GM13976 (cell line): ENCODE results near the gene RAB44.

Source experiments
- DNase-seq: peaks from one replicate; pipeline ENCODE4 v3.0.0; 2012; ENCODE audit warnings: low spot score
- in situ Hi-C: fragments of 300-500 bp; cut with MboI; formaldehyde crosslinking; loops from one replicate; pipeline ENCODE4 v1.12.0; 2022; ENCODE audit warnings: low sequenced_read_pairs, mixed read lengths, inconsistent platforms; ENCODE audit not compliant: unreplicated experiment
- TF ChIP-seq, protein P1 (sequence below): IDR thresholded peaks from 2 replicates; pipeline ENCODE4 v1.5.1; 2012; ENCODE audit warnings: borderline replicate concordance, mild to moderate bottlenecking; ENCODE audit not compliant: insufficient read depth; ENCODE audit errors: extremely low read depth, missing control alignments, control extremely low read depth

RAB44 gene

DNA sequence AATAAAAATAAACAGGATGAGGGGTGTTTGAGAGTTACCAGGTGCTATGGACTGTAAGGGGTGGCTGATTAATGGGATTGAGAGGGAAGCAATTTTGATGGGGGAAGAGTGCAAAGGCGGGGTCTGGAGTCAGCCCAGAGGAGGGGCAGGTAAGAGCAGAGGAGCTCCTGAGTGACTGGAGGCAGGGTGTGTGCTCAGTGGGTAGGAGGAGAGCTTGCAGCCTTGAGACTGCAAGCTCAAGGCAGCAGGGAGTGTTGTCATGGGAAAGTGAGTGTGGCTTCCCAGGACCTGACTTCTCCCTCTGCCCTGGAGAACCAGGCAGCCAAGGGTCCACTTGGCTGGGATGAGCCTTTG lies 54.2 kb downstream of the RAB44 start:
- TF ChIP-seq, protein P1, sequence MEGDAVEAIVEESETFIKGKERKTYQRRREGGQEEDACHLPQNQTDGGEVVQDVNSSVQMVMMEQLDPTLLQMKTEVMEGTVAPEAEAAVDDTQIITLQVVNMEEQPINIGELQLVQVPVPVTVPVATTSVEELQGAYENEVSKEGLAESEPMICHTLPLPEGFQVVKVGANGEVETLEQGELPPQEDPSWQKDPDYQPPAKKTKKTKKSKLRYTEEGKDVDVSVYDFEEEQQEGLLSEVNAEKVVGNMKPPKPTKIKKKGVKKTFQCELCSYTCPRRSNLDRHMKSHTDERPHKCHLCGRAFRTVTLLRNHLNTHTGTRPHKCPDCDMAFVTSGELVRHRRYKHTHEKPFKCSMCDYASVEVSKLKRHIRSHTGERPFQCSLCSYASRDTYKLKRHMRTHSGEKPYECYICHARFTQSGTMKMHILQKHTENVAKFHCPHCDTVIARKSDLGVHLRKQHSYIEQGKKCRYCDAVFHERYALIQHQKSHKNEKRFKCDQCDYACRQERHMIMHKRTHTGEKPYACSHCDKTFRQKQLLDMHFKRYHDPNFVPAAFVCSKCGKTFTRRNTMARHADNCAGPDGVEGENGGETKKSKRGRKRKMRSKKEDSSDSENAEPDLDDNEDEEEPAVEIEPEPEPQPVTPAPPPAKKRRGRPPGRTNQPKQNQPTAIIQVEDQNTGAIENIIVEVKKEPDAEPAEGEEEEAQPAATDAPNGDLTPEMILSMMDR: no peak
- DNase-seq: no peak
- in situ Hi-C loops: loop anchor here (10.0 to 25.0 kb wide), 2 partner anchors 137 to 460 kb away; no protein-coding TSS in a partner anchor

DNA sequence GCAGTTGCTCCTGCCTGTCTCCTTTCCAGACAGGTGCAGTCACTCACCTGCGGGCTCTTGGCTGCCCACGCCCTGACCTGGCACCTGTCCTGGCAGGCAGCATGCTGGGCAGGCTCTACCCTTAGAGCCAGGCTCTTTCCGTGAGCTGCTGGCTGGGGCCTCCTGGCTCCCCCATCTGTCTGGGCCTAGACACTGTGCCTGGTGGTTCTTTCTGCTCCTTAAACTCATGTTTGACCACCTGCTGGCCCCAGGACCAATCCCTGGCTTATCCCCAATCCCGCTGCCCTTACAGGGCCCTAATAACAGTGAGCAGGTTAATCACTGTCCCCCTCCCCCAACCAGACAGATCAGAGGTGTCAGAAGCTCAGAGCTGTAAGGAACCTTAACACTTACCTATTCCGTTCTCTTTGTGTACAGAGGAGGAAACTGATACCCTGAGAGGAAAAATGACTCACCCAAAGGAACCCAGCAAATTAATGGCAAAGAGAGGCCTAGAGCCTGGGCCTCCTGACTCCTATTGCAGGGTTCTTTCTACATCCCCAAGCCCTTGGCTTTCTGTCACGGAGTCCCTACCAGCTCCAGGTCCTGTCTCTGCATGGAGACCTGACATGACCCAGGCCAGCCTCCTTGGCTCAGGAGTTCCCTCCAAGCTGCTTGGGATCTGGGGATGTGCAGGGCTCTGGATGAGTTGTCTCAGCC lies 54.7 kb downstream of the RAB44 start:
- no peak for DNase-seq
- in situ Hi-C loops: loop anchor here (10.0 to 25.0 kb wide), 2 partner anchors 138 to 460 kb away; no protein-coding TSS in a partner anchor
- TF ChIP-seq, protein P1: no peak

DNA sequence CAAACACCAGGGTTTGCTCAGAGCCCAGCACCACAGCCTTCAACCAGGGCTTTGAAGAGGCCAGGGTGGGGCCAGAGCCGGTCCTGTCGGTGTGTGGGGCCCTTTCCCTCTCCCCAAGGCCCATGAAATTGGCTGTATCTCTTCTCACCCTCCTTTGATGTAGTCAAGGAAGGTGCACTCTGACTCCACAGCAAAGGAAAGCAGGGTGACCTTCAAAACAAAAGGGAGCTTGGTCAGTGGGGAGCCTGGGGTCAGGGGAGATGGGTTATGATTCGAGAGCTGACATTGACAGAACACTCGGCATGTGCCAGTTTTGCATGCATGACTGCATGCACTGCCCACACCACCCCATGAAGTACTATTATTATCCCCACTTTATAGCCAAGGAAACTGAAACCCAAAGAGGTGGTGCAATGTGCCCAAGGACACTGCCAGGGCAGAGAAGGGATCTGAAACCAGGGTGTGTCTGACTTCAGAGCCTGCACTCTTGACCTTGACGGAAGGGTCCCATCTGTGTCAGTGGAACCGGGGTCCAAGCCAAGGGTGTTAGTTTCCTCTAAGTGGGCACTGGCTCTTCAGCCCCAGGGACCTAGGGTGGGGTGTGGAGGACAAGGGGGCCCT lies 55.4 kb downstream of the RAB44 start:
- in situ Hi-C loops: loop anchor here (10.0 to 25.0 kb wide), 2 partner anchors 138 to 459 kb away; no protein-coding TSS in a partner anchor
- DNase-seq: no peak
- TF ChIP-seq, protein P1: no peak

DNA sequence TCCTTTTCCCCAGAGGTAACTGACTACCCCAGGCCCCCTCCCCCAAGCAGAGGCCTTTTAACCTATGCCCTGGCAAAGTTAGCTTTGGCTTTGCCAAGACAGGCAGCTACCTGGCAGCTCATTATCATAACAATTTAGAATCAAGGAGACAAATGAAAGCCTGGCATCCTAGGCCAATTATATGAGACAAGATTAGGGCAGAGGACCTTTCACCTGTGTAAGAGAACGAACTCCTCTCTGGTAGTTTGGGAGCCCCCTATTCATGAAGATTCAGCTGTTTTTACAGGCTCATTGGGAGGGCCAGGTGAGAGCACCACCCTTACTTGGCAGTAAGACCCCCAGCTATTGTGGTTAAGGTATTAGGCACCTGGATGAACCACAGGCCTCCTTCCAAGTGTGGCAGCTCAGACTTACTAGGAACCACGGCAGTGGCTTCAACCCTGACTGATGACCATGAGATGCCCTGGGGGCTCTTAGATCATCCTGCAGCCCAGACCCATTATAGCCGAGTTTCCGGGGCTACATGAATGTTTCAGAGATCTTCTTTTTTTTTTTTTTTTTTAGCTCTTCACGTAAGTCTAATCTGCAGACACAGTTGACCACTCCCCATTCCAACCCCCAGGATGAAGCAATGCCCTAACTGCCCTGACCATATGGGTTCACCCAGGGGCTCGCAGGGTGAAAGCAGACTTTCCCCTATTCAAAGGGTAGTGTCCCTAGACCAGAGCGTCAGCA lies 56.2 kb downstream of the RAB44 start:
- TF ChIP-seq, protein P1: no peak
- DNase-seq: no peak
- in situ Hi-C loops: loop anchor here (10.0 to 25.0 kb wide), 2 partner anchors 139 to 458 kb away; no protein-coding TSS in a partner anchor

DNA sequence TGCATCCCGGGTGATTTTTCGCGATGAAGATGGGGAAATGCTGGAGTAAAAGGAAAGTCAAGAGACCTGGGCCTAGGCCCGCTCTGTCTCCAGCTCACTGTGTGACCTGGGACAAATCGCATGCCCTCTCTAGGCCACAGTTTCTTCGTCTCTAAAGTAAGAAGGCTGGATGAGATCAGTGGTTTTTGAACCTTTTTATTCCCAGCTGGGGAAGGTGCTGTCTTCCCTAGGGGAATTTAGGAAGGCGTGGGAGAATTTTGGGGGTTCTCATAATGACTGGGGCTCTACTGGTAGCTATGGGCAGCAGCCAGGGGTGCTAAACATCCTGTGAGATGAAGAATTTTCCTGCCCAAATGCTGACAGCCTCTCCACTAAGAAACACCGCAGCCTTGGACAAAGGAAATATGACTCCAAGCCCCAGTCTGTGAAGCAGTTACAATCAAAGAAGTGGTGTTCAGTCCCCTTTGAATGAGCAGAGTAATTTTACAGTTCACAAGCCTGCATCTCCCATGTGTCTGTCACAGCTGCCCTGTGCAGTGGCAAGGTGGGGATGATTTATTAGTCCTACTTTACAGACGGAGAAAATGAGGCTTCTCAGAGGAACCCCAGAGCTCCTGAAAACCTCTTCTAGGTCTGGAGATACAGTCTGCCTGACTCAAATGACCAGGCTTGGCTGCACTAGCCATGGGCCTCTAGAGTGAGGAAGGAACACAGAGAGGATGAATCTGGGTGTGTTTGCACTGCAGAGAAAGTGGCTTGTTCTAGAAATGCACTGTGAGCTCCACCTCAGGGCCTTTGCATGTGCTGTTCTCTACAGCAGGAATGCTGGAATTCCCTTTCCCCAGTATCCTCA lies 57.2 kb downstream of the RAB44 start:
- DNase-seq: no peak
- in situ Hi-C loops: loop anchor here (10.0 to 25.0 kb wide), 2 partner anchors 140 to 457 kb away; no protein-coding TSS in a partner anchor
- TF ChIP-seq, protein P1: no peak
